Measurements from ENCODE around the gene GALR3.

DNA sequence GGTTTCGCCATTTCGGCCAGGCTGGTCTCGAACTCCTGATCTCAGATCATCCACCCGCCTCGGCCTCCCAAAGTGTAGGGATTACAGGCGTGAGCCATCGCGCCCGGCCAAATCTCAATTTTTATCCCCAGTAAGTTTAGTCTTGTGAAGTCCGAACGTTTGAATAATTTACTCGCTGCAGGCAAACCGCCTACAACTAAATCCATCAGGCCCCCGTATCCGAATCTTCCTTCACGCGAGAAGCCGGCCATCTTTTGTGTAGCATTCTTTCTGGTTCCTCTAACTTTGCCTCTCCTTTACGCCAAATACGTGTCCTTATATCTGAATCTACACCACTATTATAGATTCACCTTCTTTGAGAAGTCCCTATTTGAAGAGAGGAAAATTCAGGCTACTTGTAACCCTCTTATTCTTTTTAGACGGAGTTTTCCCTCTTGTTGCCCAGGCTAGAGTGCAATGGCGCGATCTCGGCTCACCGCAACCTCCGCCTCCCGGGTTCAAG is 25.5 kb downstream of the GALR3 start:
- TF ChIP-seq EZH2phosphoT487 (IDR thresholded peaks at IDR 0.05; ENCODE audit: insufficient read depth, low read depth) (no peak), EZH2 (IDR thresholded peaks at IDR 0.05; ENCODE audit: insufficient read depth, poor library complexity, severe bottlenecking) (no peak)

All from GM23248 (cell line).